GM21786 (cell line): ENCODE measurements around the gene PDE5A.

Experiments
- ATAC-seq: cut with Tn5 transposase; IDR thresholded peaks from one replicate; pipeline ENCODE4 v1.9.1; 2021; ENCODE audit not compliant: unreplicated experiment

PDE5A gene

DNA sequence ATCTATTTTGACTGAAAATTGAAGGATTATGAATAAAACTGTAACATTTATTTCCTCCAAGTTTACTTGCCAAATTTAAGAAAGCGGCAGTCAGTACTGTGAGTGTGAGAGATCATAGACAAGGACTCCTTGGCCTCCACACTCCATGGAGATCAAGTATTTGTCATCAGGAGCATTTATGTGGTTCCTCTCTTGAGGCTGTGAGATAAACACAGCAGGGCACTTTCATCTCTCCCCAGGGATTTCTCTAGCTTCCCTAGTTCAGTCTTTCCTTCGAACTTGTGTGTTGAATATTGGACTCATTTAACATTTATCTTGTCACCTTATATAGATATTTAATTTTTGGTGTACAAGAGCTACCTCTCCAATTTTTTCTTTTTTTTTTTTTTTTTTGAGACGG is 40.8 kb downstream of the PDE5A start:
- ATAC-seq, result no peak

DNA sequence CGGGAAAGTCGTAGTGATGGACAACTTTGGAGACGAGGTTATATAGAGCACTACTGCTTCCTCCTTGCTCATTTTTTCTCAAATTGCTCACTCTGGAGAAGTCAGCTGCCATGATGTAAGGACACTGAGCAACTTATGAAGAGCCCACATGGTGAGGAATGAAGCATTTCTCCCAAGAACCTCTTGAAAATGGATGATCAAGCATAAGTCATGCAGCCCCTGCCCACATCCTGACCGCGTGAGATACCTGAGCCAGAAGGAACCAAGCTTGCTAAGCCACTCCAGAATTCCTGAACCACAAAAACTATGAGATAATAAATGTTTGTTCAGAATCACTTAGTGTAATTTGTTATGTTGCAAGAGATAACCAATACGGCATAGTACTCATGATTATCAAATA is 42.8 kb downstream of the PDE5A start:
- ATAC-seq, result no peak

DNA sequence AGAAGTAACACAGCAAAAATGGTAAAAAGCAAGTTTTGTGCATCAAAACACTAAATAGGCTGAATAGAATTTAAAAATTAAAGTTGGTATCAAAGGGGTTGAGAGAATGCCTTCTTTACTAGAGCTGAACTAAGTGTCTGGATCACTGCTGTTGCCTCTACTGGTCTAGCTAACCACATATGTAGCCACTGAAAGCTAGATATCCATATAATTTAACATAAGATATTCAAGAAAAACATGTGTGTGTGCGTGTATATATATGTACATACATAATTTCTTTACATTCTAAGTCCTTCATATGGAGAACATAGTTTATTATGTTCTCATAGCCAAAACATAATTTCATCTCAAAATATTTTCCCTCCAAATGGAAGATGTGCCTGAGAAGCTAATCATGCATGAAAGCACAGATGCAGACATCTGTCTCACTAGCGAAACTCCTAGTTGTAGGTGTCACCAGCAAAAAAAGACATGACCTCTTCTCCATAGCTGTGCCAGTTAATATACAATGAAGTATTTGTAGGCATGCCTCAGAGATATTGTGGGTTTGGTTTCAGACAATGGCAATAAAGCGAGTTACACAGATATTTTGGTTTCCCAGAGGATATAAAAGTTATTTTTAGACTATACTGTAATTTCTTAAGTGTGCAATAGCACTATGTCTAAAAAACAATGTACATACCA is 47.3 kb downstream of the PDE5A start:
- ATAC-seq, result no peak

DNA sequence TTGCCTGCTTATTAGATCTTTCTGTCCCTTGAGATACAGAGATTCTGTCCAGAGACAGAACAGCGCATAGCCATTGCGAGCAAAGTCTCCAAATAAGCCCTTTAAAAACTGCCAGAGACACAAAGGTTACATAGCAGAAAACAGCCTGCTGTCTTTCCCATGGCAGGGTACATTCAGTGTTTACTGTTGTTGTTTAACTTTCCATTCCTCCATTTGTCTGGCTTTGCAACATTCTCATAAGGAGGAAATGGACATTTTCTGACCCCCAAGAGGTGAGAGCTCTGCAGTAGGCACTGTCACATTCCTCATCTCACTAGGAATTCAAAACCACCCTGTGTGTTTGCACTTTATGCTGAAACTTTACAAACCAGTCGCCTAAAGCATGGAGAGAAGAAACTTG is 48.3 kb downstream of the PDE5A start:
- no peak for ATAC-seq

DNA sequence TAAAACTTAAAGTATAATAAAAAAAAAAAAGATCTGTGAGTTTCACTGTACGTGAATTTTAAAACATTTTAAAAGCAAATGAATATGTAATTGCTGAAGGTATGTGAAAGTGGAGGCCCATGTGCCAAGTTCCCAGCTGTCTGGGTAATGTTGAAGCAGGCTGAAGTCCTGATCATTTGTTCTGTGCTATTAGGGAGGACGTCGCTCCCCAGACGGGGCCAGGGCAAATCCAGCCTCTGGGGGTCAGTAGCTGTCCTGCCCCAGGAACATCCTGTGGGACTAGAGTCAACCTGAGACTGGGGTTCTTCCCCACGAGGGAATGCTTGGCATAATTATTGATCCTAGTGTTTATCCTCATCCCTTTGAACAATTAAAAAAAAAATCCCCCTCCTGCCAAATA is 48.8 kb downstream of the PDE5A start:
- ATAC-seq, result no peak

DNA sequence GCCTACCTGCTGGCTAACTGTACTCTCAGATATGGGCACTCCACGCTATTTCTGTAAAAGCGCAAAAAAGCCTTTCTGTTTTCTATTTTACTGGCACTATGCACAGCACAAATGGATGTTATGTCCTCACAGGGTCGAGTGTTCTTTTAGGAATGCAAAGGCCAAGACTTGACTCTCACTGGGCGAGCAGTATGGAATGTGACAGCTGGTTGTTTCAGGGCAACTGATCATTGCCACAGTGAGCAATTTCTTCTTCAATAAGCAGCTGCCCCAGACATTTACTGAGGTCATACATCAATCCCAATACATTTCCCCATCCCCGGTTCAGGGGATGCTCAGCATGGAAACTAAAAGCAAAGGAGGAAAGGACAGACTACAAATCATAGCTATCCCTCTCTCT is 58.2 kb downstream of the PDE5A start:
- ATAC-seq, result no peak

DNA sequence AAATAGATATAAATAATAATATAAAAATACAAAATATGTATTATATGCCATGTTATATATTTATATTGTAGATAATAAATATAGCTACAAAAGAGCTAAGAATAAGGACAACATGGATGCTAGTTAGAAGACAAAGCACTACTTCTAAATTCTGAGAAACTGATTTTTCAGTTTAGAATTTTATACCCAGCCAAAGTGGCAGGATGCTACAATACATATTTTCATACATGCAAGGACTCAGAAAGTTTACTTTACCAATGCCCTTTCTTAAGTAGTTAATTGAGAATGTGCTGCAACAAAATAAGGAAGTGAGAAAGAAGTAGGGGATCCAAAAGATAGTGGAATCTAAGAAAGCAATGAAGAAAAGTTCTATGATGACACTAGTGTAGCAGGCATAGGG is 64.5 kb downstream of the PDE5A start:
- no peak for ATAC-seq

DNA sequence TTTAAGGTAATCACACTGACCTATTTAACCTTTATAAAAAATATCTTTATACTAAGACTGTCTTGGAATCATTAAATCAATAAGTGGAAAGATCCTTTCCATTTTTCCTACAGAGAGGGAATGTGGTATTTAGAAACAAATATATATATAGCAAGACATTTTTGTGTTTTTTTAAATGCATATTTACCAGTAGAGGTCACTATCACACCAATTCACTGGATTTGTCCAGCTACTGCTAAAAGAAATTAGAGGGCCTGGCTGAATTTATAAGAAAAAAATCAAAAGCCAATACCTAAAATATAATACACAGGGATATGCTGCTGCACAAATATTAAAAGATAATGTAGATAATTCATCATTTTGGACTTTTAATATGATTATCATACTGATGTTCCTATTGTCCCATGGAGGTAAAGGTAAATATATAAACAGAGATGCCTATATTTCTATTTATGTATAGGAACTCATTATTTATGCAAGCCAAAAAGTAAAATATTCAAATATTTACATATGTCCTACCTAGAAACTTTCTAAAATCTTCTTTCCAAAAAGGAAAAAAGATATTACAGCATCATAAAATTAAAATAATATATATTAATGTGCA is 69.5 kb downstream of the PDE5A start:
- ATAC-seq, result no peak

DNA sequence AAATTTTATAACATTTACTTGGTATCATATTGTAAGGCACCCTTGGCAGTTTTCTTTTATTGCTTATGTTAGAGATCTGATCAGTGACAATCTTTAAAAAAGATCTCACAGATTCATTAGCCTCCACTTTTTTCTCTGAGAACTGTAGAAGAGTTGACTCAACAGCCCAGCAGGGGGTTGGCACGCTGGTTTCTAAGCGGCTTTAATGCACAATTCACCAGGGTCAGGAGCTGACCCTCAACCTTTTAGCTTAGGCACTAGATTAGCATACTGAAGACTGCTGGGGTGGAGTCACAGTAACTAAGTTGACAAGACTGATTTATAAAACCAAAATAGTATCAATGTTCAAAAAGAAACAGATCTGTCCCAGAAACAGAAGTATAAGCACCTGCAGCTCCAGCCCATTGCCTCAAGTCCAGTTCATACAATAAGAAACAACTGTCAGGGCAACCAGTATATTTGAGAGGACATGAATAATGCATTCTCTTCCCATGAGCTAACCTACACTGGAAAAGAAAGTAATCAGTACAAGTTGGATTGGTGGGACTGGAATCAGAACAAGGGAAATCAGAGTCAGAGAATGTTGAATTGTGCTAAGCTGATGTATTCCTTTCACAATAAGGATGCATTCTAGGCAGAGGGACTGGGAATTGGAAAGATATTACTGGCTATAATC is 77.6 kb downstream of the PDE5A start:
- ATAC-seq, result no peak

DNA sequence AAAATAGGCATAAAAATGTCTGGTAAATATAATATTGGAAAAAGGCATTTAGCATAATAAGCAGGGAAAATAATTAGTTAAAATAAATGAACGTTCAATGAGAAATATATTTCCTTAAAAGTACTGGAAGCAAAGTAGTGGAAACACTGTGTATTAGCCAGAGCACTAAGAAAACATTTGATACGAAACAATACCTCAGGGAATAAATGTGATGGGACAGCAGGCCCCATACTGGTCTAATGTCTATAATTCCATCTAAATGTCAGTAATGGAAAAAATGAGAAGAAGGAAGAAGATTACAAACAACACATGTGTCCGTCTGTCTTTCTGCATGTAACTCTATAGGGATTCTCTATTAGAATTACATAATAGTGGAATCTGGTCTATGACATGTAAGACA is 79.0 kb downstream of the PDE5A start:
- no peak for ATAC-seq

DNA sequence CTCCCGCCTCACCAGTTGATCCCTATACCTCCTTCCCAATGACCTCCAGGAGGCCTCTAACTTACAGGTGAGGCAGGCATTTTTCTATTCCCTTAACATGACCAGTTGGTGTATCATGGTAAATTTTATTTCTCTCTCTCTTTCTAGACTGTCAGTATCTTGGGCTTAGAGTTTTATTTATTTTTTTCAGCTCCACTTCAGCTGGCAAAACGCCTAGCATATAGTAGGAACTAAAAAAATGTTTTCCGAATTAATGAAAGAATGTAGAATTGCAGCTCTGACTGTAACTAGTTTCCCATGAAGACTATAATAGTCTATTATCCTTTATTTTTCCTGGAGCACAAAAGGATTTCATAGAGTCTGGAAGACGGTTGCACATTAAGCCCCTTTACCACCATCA is 84.8 kb downstream of the PDE5A start:
- no peak for ATAC-seq

DNA sequence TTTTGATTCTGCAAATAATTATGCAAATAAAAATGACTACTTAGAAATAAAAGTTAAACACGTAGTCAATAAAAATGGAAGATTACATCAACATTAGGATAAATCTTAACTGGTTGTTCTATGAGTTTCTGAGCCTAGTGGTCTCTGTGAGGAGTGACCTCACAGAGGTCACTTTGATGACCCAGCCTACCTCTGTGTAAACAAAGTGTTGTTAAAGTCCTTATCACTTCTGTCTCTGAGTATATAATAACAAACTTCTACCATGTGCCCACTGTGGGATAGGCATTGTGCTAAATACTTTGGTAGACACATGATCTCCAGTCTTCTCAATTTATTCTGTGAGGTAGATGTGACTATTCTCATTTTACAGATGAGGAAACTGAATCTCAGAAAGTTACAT is 85.4 kb downstream of the PDE5A start:
- no peak for ATAC-seq

DNA sequence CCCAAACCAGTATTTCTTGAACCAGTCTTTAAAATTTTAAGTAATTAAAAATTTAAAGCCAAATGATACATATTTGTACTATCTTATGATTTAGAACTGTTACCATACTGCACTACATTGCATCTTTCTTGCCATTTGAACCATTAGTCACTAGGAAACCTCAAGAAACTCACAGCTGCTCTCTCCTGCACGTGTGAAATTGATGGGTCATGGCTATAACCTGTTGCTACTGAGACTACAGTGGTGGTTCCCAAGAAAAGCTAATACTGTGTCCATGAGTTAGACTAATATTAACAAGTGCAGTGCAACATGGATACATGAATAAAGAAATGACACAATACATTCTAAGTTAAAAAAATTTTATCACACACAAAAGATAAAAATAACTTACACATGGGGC is 88.4 kb downstream of the PDE5A start:
- peak; percentile 57 for ATAC-seq

DNA sequence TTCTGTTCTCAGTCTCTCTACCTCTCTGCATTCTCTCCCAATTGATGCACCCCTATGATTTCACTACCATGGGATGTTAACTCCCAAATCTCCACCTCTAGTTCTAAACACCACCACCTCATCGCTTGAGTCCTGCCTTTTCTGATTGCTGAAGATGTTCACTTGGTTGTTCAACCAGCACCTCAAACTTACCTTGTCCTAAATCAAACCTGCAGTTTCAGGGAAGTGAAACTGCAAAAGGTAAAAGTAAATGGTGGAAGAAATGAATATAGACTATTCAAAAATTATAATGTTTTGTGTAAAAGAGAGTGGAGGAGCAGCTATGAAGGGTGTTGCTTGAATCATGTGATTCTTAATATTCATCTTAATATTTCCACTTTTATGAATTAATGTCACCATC is 91.0 kb downstream of the PDE5A start:
- ATAC-seq, result no peak

DNA sequence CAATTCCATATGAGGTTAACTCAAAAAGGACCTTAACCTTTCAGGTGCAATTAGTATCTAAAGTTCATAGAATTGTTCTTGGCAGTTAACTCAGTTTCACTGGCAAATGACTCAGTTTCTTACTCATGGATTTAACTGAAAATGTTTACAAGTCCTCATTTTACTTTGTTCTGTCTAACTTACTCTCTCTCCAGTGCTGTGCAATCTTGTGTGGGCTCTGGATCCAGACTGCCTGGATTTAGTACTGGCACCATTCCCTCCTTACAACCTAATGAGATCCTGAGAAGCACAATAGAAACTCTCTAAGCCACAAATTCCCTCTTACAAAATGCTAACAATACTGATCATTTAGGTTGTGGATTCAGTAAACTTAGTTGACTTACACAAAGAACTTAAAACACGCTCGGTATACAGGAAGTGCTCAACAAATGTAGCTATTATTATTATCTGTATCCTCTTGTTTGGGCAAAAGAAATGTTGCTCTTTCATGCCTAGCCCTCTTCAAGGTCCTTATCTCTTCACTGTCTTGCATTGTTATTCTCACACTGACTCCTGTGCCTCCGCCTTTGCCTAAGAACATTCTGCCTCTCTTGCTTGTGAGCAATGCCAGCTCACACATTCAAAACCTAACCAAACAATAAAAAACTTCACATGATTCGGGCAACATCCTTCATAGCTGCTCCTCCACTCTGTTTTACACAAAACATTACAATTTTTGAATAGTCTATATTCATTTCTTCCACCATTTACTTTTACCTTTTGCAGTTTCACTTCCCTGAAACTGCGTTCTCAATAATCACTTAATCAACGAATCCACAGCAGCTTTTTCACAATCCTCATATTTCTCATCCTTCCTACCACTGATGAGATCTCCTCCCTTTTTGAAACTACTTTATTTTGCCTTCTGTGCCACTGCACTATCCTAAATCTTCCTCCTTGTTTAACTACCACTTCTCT is 91.8 kb downstream of the PDE5A start:
- no peak for ATAC-seq

DNA sequence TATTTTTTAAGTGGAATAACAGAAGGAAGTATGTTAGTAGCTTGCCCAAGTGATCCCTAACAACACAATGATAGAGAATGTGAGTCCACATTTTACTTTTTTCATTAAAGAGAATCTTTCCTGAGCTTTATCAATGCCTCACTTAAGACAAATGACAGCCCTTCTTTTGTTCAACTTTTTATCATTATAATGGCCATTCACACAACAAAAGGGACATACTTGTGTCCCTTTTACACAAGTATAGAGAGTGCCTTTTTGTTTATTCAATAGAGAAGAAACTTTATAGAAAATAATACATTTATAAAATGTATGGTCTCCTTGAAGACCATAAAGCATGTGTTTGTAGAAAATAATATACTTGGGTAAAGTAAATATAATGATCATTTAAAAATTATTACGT is 96.3 kb downstream of the PDE5A start:
- ATAC-seq, result no peak

DNA sequence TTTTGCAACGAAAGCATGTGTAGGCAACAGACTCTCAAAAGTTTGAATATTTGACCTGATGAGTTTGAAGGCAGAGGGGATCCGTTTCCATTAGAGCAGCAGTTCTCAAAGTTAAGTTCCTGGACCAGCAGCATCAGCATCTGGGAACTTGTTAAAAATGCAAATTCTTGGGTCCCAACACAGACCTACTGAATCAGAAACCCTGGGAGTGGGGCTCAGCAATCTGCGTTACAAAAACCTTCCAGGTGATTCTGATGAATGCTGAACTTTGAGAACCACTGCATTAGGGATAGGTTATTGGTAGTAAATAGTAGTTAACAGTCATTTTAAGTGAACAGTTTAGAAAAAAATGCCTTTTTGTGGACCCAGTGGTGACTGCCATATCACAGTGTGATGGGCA is 98.8 kb downstream of the PDE5A start:
- ATAC-seq, result no peak

DNA sequence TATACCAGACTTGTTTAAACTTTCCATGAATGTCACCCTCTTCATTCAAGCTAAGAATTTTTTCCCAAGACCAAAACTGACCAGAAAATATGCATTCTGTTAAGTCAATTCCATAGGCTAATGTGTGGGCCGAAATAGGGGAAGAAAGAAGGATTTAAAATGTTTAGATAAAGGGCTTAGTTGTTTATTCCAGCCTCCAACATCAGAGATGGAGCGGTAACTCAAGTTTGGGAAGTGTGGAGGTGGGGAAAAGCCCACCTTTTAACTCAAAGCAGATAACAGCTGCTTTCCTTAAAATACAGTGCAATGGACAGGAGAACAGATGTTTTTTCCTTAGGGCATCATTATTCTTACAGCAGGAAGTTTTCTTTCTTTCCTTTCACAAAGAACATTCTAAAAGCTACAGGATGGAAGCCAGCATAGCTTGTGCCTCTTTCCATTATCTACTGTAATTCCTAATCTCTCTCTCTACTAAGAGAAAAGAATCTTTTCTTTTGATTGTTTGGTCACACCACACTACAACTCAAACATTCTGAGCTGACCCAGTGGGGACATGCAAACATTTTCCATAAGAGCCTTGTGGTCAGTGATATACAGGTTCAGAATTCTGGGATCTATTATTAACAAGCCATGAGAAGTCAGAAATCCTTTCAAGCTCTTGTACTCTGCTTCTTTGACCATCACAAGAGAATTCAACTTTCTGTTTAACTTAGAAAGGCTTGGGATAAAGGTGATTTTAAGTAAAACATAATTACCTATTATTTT is 101.6 kb downstream of the PDE5A start:
- no peak for ATAC-seq

DNA sequence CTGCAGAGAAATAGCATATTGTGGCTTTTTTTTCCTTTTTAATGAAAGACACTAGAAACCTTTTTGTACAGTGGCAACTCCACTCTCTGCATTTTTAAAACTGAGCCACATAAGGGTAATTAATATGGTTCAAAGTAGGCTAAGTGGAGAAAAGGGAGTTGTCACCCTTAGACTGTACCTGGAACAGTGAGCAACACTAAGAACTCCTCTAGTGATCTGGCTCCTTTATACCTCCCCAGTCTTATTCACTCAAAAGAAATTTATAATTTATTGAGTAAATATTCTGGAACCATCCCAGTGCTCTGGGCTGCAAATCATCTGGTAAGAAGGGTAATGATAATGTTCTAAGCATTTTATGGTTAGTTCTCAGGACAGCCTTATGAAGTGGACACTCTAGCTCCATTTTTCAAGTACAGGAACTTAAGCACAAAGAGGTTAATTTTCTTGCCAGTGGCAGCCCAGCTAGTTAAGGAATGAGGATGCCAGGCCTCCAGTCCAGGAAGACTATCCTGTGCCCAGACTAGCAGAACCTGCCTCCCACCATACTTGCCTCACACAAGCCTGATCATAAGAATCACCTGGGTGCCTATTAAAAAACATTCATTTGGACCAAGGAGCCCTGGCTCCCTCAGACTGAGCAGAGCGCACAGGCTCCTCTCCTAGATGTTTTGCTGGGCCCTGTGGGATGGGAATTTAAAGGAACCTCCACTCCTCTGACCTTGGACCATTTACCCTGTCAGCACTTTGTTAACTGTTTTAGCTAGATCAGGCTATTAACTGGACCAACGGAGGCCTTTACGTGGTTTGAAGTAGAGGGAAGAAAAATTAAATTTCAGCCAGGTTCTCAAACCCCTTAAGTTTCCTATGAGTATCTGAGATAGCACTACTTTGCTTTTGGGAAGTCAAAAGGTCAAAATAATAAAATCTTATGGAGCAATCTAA is 102.6 kb downstream of the PDE5A start:
- no peak for ATAC-seq
